WTC11 (cell line): ENCODE measurements around the gene SCD5. TPM values are rescaled to one million over a fixed set of nuclear protein-coding genes. Genes with fewer than 3 reads are reported as not detected.
A peak's percentile ranks its signal among the peaks of the same experiment; 100 is the strongest.

Source experiments
- ATAC-seq: fragments of 200-7000 bp; cut with Tn5 transposase; 2 replicates; pipeline ENCODE4 v1.10.0; 2021; ENCODE audit warnings: mild to moderate bottlenecking, moderate library complexity
- CTCF ChIA-PET: fragments of 300-600 bp; sonication (Branson Sonifier 250); formaldehyde crosslinking; loops from one replicate; lab custom pipeline; 2021; ENCODE audit warnings: antibody characterized with exemption; lab: Charles Lee
- POLR2A ChIA-PET: fragments of 350-600 bp; sonication (Branson Sonifier 250); formaldehyde crosslinking; loops from one replicate; lab custom pipeline; 2021; ENCODE audit warnings: antibody characterized with exemption; lab: Charles Lee
- DNase-seq: peaks from one replicate; pipeline ENCODE4 v3.0.0; 2021; ENCODE audit warnings: low spot score
- H3K27ac Mint-ChIP-seq: 2 replicates; pipeline ENCODE4 v1.8.0; 2021; ENCODE audit warnings: mixed read lengths
- H3K27me3 Mint-ChIP-seq: 2 replicates; pipeline ENCODE4 v1.8.0; 2021; ENCODE audit warnings: low read depth, mild to moderate bottlenecking, moderate library complexity, mixed read lengths
- H3K36me3 Mint-ChIP-seq: 2 replicates; pipeline ENCODE4 v1.8.0; 2021; ENCODE audit warnings: mixed read lengths
- H3K4me1 Mint-ChIP-seq: 2 replicates; pipeline ENCODE4 v1.8.0; 2022; ENCODE audit warnings: mixed read lengths
- H3K4me3 Mint-ChIP-seq: 2 replicates; pipeline ENCODE4 v1.8.0; 2021; ENCODE audit warnings: mild to moderate bottlenecking, moderate library complexity, mixed read lengths
- H3K9me3 Mint-ChIP-seq: 2 replicates; pipeline ENCODE4 v1.8.0; 2021; ENCODE audit warnings: mixed read lengths
- ATF1 ChIP-seq: sonication (generic); formaldehyde crosslinking; IDR thresholded peaks from 2 replicates; pipeline ENCODE4 v1.8.1; 2023; ENCODE audit warnings: mild to moderate bottlenecking, moderate library complexity, missing genetic modification reagents
- CREM ChIP-seq: sonication (generic); formaldehyde crosslinking; IDR thresholded peaks from 2 replicates; pipeline ENCODE4 v1.8.1; 2022; ENCODE audit warnings: mild to moderate bottlenecking, missing genetic modification reagents, moderate library complexity
- ETV6 ChIP-seq: sonication (generic); formaldehyde crosslinking; IDR thresholded peaks from 2 replicates; pipeline ENCODE4 v1.8.1; 2022; ENCODE audit warnings: mild to moderate bottlenecking, missing genetic modification reagents
- FOXJ3 ChIP-seq: sonication (generic); formaldehyde crosslinking; IDR thresholded peaks from 2 replicates; pipeline ENCODE4 v1.9.0; 2021; ENCODE audit warnings: missing genetic modification reagents, mild to moderate bottlenecking, borderline replicate concordance
- FOXP1 ChIP-seq: sonication (generic); formaldehyde crosslinking; IDR thresholded peaks from 2 replicates; pipeline ENCODE4 v1.8.0; 2022; ENCODE audit warnings: missing genetic modification reagents, mild to moderate bottlenecking, moderate library complexity, borderline replicate concordance
- GABPB1 ChIP-seq: sonication (generic); formaldehyde crosslinking; IDR thresholded peaks from 2 replicates; pipeline ENCODE4 v1.8.1; 2023; ENCODE audit warnings: mild to moderate bottlenecking, missing genetic modification reagents
- GRHL2 ChIP-seq: fragments of 250-450 bp; sonication (Bioruptor Pico); IDR thresholded peaks from 2 replicates; pipeline ENCODE4 v1.8.0; 2022; ENCODE audit warnings: mild to moderate bottlenecking, moderate library complexity; ENCODE audit not compliant: insufficient replicate concordance, severe bottlenecking
- GTF2I ChIP-seq: fragments of 250-450 bp; sonication (Bioruptor Pico); conservative IDR thresholded peaks from 2 replicates; pipeline ENCODE4 v1.4.0; 2021; ENCODE audit warnings: mild to moderate bottlenecking
- HMGA2 ChIP-seq: fragments of 250-450 bp; sonication (Bioruptor Pico); IDR thresholded peaks from 2 replicates; pipeline ENCODE4 v1.4.0; 2021; ENCODE audit warnings: mild to moderate bottlenecking, moderate library complexity
- MAX ChIP-seq: sonication (generic); formaldehyde crosslinking; IDR thresholded peaks from 2 replicates; pipeline ENCODE4 v1.8.0; 2022; ENCODE audit warnings: mild to moderate bottlenecking, missing genetic modification reagents
- PRRX2 ChIP-seq: fragments of 250-450 bp; sonication (Bioruptor Pico); IDR thresholded peaks from 2 replicates; pipeline ENCODE4 v1.8.0; 2021; ENCODE audit warnings: mild to moderate bottlenecking
- SOX15 ChIP-seq: fragments of 250-450 bp; sonication (Bioruptor Pico); IDR thresholded peaks from 2 replicates; pipeline ENCODE4 v1.9.0; 2021; ENCODE audit warnings: mild to moderate bottlenecking
- SP1 ChIP-seq: sonication (generic); formaldehyde crosslinking; conservative IDR thresholded peaks from 2 replicates; pipeline ENCODE4 v1.8.1; 2022; ENCODE audit warnings: missing genetic modification reagents
- ZNF121 ChIP-seq: sonication (generic); formaldehyde crosslinking; IDR thresholded peaks from 2 replicates; pipeline ENCODE4 v1.8.0; 2023; ENCODE audit warnings: missing genetic modification reagents
- ZNF396 ChIP-seq: fragments of 250-450 bp; sonication (Bioruptor Pico); IDR thresholded peaks from 2 replicates; pipeline ENCODE4 v1.8.0; 2021; ENCODE audit warnings: mild to moderate bottlenecking, moderate library complexity, borderline replicate concordance
- ZNF671 ChIP-seq: fragments of 250-450 bp; sonication (Bioruptor Pico); IDR thresholded peaks from 2 replicates; pipeline ENCODE4 v1.8.0; 2021; ENCODE audit warnings: mild to moderate bottlenecking
- total RNA-seq: library from RNA; stranded (reverse); gene quantifications from 3 replicates; pipeline ENCODE4 v1.2.3, GENCODE V29; 2021
- TF ChIP-seq, protein P1 (sequence below): sonication (generic); formaldehyde crosslinking; IDR thresholded peaks from 2 replicates; pipeline ENCODE4 v1.8.1; 2023; ENCODE audit warnings: mild to moderate bottlenecking, missing genetic modification reagents, borderline replicate concordance
- TF ChIP-seq, protein P2 (sequence below): sonication (generic); formaldehyde crosslinking; IDR thresholded peaks from 2 replicates; pipeline ENCODE4 v1.8.0; 2023; ENCODE audit warnings: missing genetic modification reagents
- TF ChIP-seq, protein P3 (sequence below): sonication (generic); formaldehyde crosslinking; IDR thresholded peaks from 2 replicates; pipeline ENCODE4 v1.8.0; 2023; ENCODE audit warnings: missing genetic modification reagents, mild to moderate bottlenecking, borderline replicate concordance

SCD5 gene
- total RNA-seq, 1 experiment from 2014 or later: 6.3 TPM

GRCh38 chr4:82591592-82591991 is 207.0 kb downstream of the SCD5 start:
- peak; percentile 56 for ATAC-seq
- peak overlapping the region; percentile 26; the same call in 1 of the 2 replicates for H3K27ac Mint-ChIP-seq

GRCh38 chr4:82589756-82590155 is 208.8 kb downstream of the SCD5 start:
- DNase-seq (no peak), ATAC-seq (no peak)
- TF ChIP-seq ZNF121 (CRISPR knock-in tag) (no peak), HMGA2 (CRISPR knock-in tag) (no peak), GABPB1 (CRISPR knock-in tag) (no peak), SOX15 (CRISPR knock-in tag) (no peak)
- TF ChIP-seq, protein P1, sequence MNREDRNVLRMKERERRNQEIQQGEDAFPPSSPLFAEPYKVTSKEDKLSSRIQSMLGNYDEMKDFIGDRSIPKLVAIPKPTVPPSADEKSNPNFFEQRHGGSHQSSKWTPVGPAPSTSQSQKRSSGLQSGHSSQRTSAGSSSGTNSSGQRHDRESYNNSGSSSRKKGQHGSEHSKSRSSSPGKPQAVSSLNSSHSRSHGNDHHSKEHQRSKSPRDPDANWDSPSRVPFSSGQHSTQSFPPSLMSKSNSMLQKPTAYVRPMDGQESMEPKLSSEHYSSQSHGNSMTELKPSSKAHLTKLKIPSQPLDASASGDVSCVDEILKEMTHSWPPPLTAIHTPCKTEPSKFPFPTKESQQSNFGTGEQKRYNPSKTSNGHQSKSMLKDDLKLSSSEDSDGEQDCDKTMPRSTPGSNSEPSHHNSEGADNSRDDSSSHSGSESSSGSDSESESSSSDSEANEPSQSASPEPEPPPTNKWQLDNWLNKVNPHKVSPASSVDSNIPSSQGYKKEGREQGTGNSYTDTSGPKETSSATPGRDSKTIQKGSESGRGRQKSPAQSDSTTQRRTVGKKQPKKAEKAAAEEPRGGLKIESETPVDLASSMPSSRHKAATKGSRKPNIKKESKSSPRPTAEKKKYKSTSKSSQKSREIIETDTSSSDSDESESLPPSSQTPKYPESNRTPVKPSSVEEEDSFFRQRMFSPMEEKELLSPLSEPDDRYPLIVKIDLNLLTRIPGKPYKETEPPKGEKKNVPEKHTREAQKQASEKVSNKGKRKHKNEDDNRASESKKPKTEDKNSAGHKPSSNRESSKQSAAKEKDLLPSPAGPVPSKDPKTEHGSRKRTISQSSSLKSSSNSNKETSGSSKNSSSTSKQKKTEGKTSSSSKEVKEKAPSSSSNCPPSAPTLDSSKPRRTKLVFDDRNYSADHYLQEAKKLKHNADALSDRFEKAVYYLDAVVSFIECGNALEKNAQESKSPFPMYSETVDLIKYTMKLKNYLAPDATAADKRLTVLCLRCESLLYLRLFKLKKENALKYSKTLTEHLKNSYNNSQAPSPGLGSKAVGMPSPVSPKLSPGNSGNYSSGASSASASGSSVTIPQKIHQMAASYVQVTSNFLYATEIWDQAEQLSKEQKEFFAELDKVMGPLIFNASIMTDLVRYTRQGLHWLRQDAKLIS (CRISPR knock-in tag): no peak
- H3K4me3 Mint-ChIP-seq: no peak overlapping the region
- H3K27me3 Mint-ChIP-seq: no peaks in the 10 kb centered on the region
- no peak overlapping the region for H3K27ac Mint-ChIP-seq
- ChIA-PET POLR2A (no interaction called here), CTCF (interaction anchor here (1.3 kb wide), 1 partner anchor 9 kb away, joined by 3 read pairs; no protein-coding TSS in a partner anchor)
- no peaks in the 10 kb centered on the region for H3K9me3 Mint-ChIP-seq
- H3K36me3 Mint-ChIP-seq: no peaks in the 10 kb centered on the region
- peaks cover 66% of the 10 kb centered on the region for H3K4me1 Mint-ChIP-seq

More at GRCh38 chr4:82591592-82591991, 207.0 kb downstream of the SCD5 start:
- Mint-ChIP-seq H3K27me3 (no peaks in the 10 kb centered on the region), H3K4me3 (no peak overlapping the region), H3K36me3 (no peaks in the 10 kb centered on the region), H3K9me3 (no peaks in the 10 kb centered on the region), H3K4me1 (peaks cover 48% of the 10 kb centered on the region)
- ChIA-PET POLR2A (no interaction called here), CTCF (interaction anchor here (1.0 to 1.5 kb wide), 2 partner anchors 129 to 147 kb away, joined by 3 to 4 read pairs; no protein-coding TSS in a partner anchor)
- TF ChIP-seq FOXJ3 (CRISPR knock-in tag) (no peak), GRHL2 (CRISPR knock-in tag) (no peak), ATF1 (CRISPR knock-in tag) (no peak)
- TF ChIP-seq, protein P2, sequence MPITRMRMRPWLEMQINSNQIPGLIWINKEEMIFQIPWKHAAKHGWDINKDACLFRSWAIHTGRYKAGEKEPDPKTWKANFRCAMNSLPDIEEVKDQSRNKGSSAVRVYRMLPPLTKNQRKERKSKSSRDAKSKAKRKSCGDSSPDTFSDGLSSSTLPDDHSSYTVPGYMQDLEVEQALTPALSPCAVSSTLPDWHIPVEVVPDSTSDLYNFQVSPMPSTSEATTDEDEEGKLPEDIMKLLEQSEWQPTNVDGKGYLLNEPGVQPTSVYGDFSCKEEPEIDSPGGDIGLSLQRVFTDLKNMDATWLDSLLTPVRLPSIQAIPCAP (CRISPR knock-in tag): no peak
- DNase-seq: no peak

- DNase-seq: no peak
- Mint-ChIP-seq H3K27me3 (no peaks in the 10 kb centered on the region), H3K4me3 (no peak overlapping the region), H3K36me3 (no peaks in the 10 kb centered on the region), H3K27ac (no peak overlapping the region), H3K4me1 (peaks cover 68% of the 10 kb centered on the region), H3K9me3 (no peaks in the 10 kb centered on the region)
- no peak for ATAC-seq
- CTCF ChIA-PET: interaction anchor here (1.5 kb wide), 1 partner anchor 126 kb away, joined by 3 read pairs; no protein-coding TSS in a partner anchor
- TF ChIP-seq SP1 (CRISPR knock-in tag): no peak
- TF ChIP-seq HMGA2 (CRISPR knock-in tag): no peak
- no peak for TF ChIP-seq ETV6
- POLR2A ChIA-PET: no interaction called here
Observed at GRCh38 chr4:82588771-82589270, 209.8 kb downstream of the SCD5 start.

GRCh38 chr4:82587826-82588540 is 210.6 kb downstream of the SCD5 start:
- ATAC-seq: no peak
- DNase-seq: no peak
- Mint-ChIP-seq H3K4me3 (no peak overlapping the region), H3K27ac (no peak overlapping the region), H3K9me3 (no peaks in the 10 kb centered on the region), H3K27me3 (no peaks in the 10 kb centered on the region), H3K4me1 (peaks cover 68% of the 10 kb centered on the region), H3K36me3 (no peaks in the 10 kb centered on the region)
- POLR2A ChIA-PET: no interaction called here
- CTCF ChIA-PET: interaction anchor here (0.7 to 1.5 kb wide), 2 partner anchors 125 to 151 kb away, joined by 3 to 4 read pairs; no protein-coding TSS in a partner anchor
- TF ChIP-seq GTF2I (CRISPR knock-in tag) (no peak), GRHL2 (CRISPR knock-in tag) (no peak), CREM (CRISPR knock-in tag) (no peak), FOXP1 (CRISPR knock-in tag) (no peak), ZNF671 (CRISPR knock-in tag) (no peak), PRRX2 (no peak), MAX (CRISPR knock-in tag) (no peak), ATF1 (CRISPR knock-in tag) (no peak), ZNF396 (CRISPR knock-in tag) (no peak)
- TF ChIP-seq, protein P3, sequence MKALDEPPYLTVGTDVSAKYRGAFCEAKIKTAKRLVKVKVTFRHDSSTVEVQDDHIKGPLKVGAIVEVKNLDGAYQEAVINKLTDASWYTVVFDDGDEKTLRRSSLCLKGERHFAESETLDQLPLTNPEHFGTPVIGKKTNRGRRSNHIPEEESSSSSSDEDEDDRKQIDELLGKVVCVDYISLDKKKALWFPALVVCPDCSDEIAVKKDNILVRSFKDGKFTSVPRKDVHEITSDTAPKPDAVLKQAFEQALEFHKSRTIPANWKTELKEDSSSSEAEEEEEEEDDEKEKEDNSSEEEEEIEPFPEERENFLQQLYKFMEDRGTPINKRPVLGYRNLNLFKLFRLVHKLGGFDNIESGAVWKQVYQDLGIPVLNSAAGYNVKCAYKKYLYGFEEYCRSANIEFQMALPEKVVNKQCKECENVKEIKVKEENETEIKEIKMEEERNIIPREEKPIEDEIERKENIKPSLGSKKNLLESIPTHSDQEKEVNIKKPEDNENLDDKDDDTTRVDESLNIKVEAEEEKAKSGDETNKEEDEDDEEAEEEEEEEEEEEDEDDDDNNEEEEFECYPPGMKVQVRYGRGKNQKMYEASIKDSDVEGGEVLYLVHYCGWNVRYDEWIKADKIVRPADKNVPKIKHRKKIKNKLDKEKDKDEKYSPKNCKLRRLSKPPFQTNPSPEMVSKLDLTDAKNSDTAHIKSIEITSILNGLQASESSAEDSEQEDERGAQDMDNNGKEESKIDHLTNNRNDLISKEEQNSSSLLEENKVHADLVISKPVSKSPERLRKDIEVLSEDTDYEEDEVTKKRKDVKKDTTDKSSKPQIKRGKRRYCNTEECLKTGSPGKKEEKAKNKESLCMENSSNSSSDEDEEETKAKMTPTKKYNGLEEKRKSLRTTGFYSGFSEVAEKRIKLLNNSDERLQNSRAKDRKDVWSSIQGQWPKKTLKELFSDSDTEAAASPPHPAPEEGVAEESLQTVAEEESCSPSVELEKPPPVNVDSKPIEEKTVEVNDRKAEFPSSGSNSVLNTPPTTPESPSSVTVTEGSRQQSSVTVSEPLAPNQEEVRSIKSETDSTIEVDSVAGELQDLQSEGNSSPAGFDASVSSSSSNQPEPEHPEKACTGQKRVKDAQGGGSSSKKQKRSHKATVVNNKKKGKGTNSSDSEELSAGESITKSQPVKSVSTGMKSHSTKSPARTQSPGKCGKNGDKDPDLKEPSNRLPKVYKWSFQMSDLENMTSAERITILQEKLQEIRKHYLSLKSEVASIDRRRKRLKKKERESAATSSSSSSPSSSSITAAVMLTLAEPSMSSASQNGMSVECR (CRISPR knock-in tag): no peak
